HepG2 (cell line): Measurements from ENCODE around the gene LEMD1. TPM values are rescaled to one million over a fixed set of nuclear protein-coding genes. Genes with fewer than 3 reads are reported as not detected.

Source experiments
- ATAC-seq: fragments of 200-7000 bp; cut with Tn5 transposase; 3 replicates; pipeline ENCODE4 v1.9.1; 2020; ENCODE audit warnings: mild to moderate bottlenecking, moderate library complexity
- BruUV-seq: library from RNA; stranded (reverse); fragments of 400-500 nt; replicated peaks from 2 replicates; lab custom pipeline; 2021; lab: Mats Ljungman, UMichigan
- CTCF ChIA-PET: fragments of 300-600 bp; formaldehyde crosslinking; extraction: SDS; loops from one replicate; lab custom pipeline; 2021; ENCODE audit warnings: low total read pairs, inconsistent platforms, low intra/inter-chr PET ratio; lab: Yijun Ruan, JAX
- POLR2A ChIA-PET: fragments of 350-600 bp; sonication (Branson Sonifier 250); formaldehyde crosslinking; loops from one replicate; lab custom pipeline; 2020; ENCODE audit warnings: antibody characterized with exemption, inconsistent platforms; lab: Yijun Ruan, JAX
- DNase-seq: peaks from one replicate; pipeline ENCODE4 v3.0.0-alpha.2; 2015; ENCODE audit warnings: low spot score
- FAIRE-seq: peaks from 3 replicates; lab custom pipeline; 2011; peaks lifted over from hg19 to GRCh38; lab: Jason Lieb, UNC
- H2AFZ ChIP-seq: one replicate; pipeline ENCODE4 v1.6.1; 2011; ENCODE audit warnings: low read length, inconsistent platforms
- H3K27ac ChIP-seq: fragments of 300-600 bp; 3 replicates; pipeline ENCODE4 v1.8.0; 2011; ENCODE audit warnings: mixed run types, mild to moderate bottlenecking, mixed read lengths, low read length, inconsistent platforms; ENCODE audit not compliant: insufficient read depth; ENCODE audit errors: extremely low read length
- H3K27me3 ChIP-seq, 2 experiments: fragments of 200-600 bp in 1 of 2; 2 replicates in 1 of 2; 3 replicates in 1 of 2; pipeline versions ENCODE4 v1.6.0 to v1.8.0; 2011; ENCODE audit warnings: low read length in 2 of 2, mild to moderate bottlenecking in 2 of 2, moderate library complexity in 2 of 2, inconsistent platforms in 1 of 2; ENCODE audit not compliant: insufficient read depth in 2 of 2, control insufficient read depth in 1 of 2
- H3K36me3 ChIP-seq, 2 experiments: fragments of 200-600 bp in 1 of 2; replicated peaks in 1 of 2; 2 replicates in 1 of 2; 3 replicates in 1 of 2; pipeline versions ENCODE4 v1.5.1 to v1.8.0; 2011; ENCODE audit warnings: low read length in 2 of 2, inconsistent platforms in 1 of 2; ENCODE audit not compliant: insufficient read depth in 2 of 2, control insufficient read depth in 1 of 2
- H3K4me1 ChIP-seq: 2 replicates; pipeline ENCODE4 v1.5.1; 2012; ENCODE audit warnings: low read length, inconsistent platforms; ENCODE audit not compliant: insufficient read depth
- H3K4me2 ChIP-seq: 2 replicates; pipeline ENCODE4 v1.6.0; 2011; ENCODE audit warnings: low read depth, low read length, inconsistent platforms
- H3K4me3 ChIP-seq, 3 experiments: fragments of 200-600 bp in 1 of 3; sonication (generic), shearing (Covaris generic) in 1 of 3; replicated peaks in 1 of 3; 2 replicates each; pipeline ENCODE4 v1.5.1; 2011 to 2016; ENCODE audit warnings: low read length in 3 of 3, inconsistent platforms in 2 of 3, low read depth in 2 of 3, mild to moderate bottlenecking in 2 of 3, control low read depth in 1 of 3, mixed read lengths in 1 of 3; ENCODE audit not compliant: insufficient read depth in 1 of 3
- H3K79me2 ChIP-seq: one replicate; pipeline ENCODE4 v1.6.1; 2011; ENCODE audit warnings: low read length, inconsistent platforms; ENCODE audit not compliant: insufficient read depth
- H3K9ac ChIP-seq: 2 replicates; pipeline ENCODE4 v1.6.0; 2011; ENCODE audit warnings: mild to moderate bottlenecking, low read depth, low read length, inconsistent platforms; ENCODE audit not compliant: insufficient read depth
- H3K9me3 ChIP-seq: 2 replicates; pipeline ENCODE4 v1.5.1; 2012; ENCODE audit warnings: mild to moderate bottlenecking, low read length
- H4K20me1 ChIP-seq: 2 replicates; pipeline ENCODE4 v1.6.0; 2011; ENCODE audit warnings: inconsistent platforms, mild to moderate bottlenecking, low read length, moderate library complexity; ENCODE audit not compliant: insufficient read depth
- ELK4 ChIP-seq: sonication (generic); formaldehyde crosslinking; IDR thresholded peaks from 2 replicates; pipeline ENCODE4 v1.9.0; 2021; ENCODE audit warnings: missing genetic modification reagents, borderline replicate concordance
- HMGXB4 ChIP-seq, 2 experiments: sonication (generic) in 1 of 2; formaldehyde crosslinking in 1 of 2; IDR thresholded peaks; 2 replicates each; pipeline versions ENCODE4 v1.4.0 to v1.6.1; 2018 to 2020; ENCODE audit warnings: missing genetic modification reagents in 2 of 2, borderline replicate concordance in 1 of 2, low read depth in 1 of 2, mild to moderate bottlenecking in 1 of 2, missing biosample characterization in 1 of 2
- HNRNPK ChIP-seq: fragments of 200-400 bp; formaldehyde crosslinking; IDR thresholded peaks from 2 replicates; pipeline ENCODE4 v1.6.1; 2018; ENCODE audit warnings: low read length, low read depth, moderate library complexity, mild to moderate bottlenecking; ENCODE audit not compliant: poor library complexity, severe bottlenecking
- HOXA5 ChIP-seq: sonication (generic); formaldehyde crosslinking; IDR thresholded peaks from 2 replicates; pipeline ENCODE4 v1.4.0; 2020; ENCODE audit warnings: missing genetic modification reagents
- HOXD1 ChIP-seq: sonication (generic); formaldehyde crosslinking; IDR thresholded peaks from 2 replicates; pipeline ENCODE4 v1.5.0; 2020; ENCODE audit warnings: missing genetic modification reagents
- LBX2 ChIP-seq: sonication (generic); formaldehyde crosslinking; IDR thresholded peaks from 2 replicates; pipeline ENCODE4 v1.5.0; 2020; ENCODE audit warnings: missing genetic modification reagents, mild to moderate bottlenecking, borderline replicate concordance
- NFRKB ChIP-seq: fragments of 450-650 bp; IDR thresholded peaks from 2 replicates; pipeline ENCODE4 v1.6.1; 2017
- PPARG ChIP-seq: conservative IDR thresholded peaks from 2 replicates; pipeline ENCODE4 v1.6.1; 2016; ENCODE audit warnings: missing biosample characterization, missing genetic modification reagents
- TFE3 ChIP-seq: IDR thresholded peaks from 2 replicates; pipeline ENCODE4 v1.6.1; 2016
- ZNF350 ChIP-seq: sonication (generic); formaldehyde crosslinking; IDR thresholded peaks from 2 replicates; pipeline ENCODE4 v1.4.0; 2020; ENCODE audit warnings: mild to moderate bottlenecking, low read depth, missing genetic modification reagents, borderline replicate concordance
- WGBS: methylation state at CpG from one replicate; pipeline ENCODE4 v1.1.6; 2017; ENCODE audit warnings: low lambda C conversion rate; 5-methylcytosine and 5-hydroxymethylcytosine counted together
- in situ Hi-C: cut with HindIII; loops from 2 replicates; pipeline ENCODE4 v1.10.0; 2017; ENCODE audit warnings: low pct_unique_long_range_greater_than_20kb; ENCODE audit not compliant: extremely low pct_ligation_motif_present
- intact Hi-C: fragments of 100-400 bp; cut with micrococcal nuclease; formaldehyde crosslinking; loops from one replicate; pipeline ENCODE4 v1.10.0; 2022; ENCODE audit not compliant: unreplicated experiment
- polyA plus RNA-seq, 8 experiments: library from polyadenylated mRNA; depleted of rRNA in 3 of 8; stranded (reverse) in 7 of 8; unstranded in 1 of 8; fragments of >200 nt; fragmentation: Illumina TruSeq in 4 of 8; extraction: Trizol in 4 of 8; gene quantifications; 2 replicates each; pipeline versions ENCODE4 v1.2.1 to v1.2.3, GENCODE V29; 2011 to 2016; ENCODE audit warnings: low read depth in 4 of 8, missing spikeins in 1 of 8, mixed read lengths in 1 of 8; ENCODE audit not compliant: insufficient read depth in 1 of 8
- total RNA-seq, 5 experiments: library from RNA; depleted of rRNA; stranded (reverse); fragments of >200 nt; fragmentation: Illumina TruSeq; extraction: Trizol; gene quantifications; 2 replicates each; pipeline ENCODE4 v1.2.3, GENCODE V29; 2016; ENCODE audit warnings: low read depth in 1 of 5

LEMD1 gene
- total and polyA plus RNA-seq, 2 of the 13 experiments (the other 11 are each of a cell fraction or from before 2014, with no cell fraction given) = 1.4 to 2.3 TPM

GRCh38 chr1:205368478-205368877 is 53.4 kb downstream of the LEMD1 start:
- no TSS peak for BruUV-seq
- Histone ChIP-seq H2AFZ (no peak overlapping the region), H3K9ac (no peak overlapping the region), H3K4me1 (0 out of 2 replicates have a peak, but pooled peaks cover 8% of the 10 kb centered on the region), H3K9me3 (no peaks in the 10 kb centered on the region), H3K36me3 (no peaks in the 10 kb centered on the region), H4K20me1 (no peaks in the 10 kb centered on the region), H3K27me3 (peaks cover 1 to 22% of the 10 kb centered on the region in 2 experiments; a peak in 3 of 5 replicates), H3K27ac (no peak overlapping the region), H3K4me3 (no peak overlapping the region), H3K4me2 (no peak overlapping the region), H3K79me2 (no peaks in the 10 kb centered on the region)
- FAIRE-seq (no peak), ATAC-seq (no peak), DNase-seq (no peak)
- intact Hi-C loops = no loop called here
- ChIA-PET POLR2A (no interaction called here), CTCF (no interaction called here)
- in situ Hi-C loops = no loop called here
- no peak for TF ChIP-seq HNRNPK
- no peak for TF ChIP-seq NFRKB
- no peak for TF ChIP-seq HOXD1
- no peak for TF ChIP-seq HMGXB4 (CRISPR knock-in tag; IDR thresholded peaks at IDR 0.05; ENCODE audit: borderline replicate concordance in 1 of 2, low read depth in 1 of 2)
- no peak for TF ChIP-seq HOXA5 (CRISPR knock-in tag)
- no peak for TF ChIP-seq LBX2
- no peak for TF ChIP-seq PPARG (CRISPR knock-in tag)
- TF ChIP-seq TFE3 = no peak
- no peak for TF ChIP-seq ZNF350 (CRISPR knock-in tag)
- no peak for TF ChIP-seq ELK4 (CRISPR knock-in tag)
- 63% methylated on average over 6 of the region's 6 CpGs for WGBS
